OCI-LY3 (cell line): ENCODE data around the gene MRC1.

ENCODE experiments used
- EZH2phosphoT487 ChIP-seq: fragments of 200-600 bp; shearing (Covaris generic); IDR thresholded peaks from 2 replicates; pipeline ENCODE4 v1.6.1; 2018; ENCODE audit warnings: antibody characterized with exemption, mixed run types, low read depth
- TF ChIP-seq, protein P1 (sequence below): fragments of 200-600, 300-600 bp; sonication (generic); IDR thresholded peaks from 2 replicates; pipeline ENCODE4 v1.5.1; 2014; ENCODE audit warnings: antibody characterized with exemption, low read length, low read depth

DNA sequence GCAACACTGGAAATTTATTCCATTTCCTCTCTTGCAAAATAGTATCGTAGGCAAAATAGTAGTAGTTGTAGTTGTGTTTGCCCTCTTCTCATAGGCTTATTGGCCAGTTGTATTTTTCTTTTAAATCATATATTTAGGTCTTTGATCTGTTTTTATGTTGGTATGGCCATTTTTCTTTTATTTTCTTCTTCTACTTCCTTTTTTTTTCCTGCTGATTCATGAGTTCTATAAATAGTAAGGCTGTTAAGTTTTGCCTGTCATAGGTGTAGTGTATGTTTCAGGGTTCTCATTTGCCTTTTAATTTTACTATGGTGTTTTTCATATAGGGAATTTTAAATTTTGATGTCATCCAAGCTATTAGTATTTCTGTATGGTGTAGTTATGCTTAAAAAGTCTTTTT, 25.4 kb upstream of the MRC1 start:
- no peak for TF ChIP-seq EZH2phosphoT487
- TF ChIP-seq, protein P1, sequence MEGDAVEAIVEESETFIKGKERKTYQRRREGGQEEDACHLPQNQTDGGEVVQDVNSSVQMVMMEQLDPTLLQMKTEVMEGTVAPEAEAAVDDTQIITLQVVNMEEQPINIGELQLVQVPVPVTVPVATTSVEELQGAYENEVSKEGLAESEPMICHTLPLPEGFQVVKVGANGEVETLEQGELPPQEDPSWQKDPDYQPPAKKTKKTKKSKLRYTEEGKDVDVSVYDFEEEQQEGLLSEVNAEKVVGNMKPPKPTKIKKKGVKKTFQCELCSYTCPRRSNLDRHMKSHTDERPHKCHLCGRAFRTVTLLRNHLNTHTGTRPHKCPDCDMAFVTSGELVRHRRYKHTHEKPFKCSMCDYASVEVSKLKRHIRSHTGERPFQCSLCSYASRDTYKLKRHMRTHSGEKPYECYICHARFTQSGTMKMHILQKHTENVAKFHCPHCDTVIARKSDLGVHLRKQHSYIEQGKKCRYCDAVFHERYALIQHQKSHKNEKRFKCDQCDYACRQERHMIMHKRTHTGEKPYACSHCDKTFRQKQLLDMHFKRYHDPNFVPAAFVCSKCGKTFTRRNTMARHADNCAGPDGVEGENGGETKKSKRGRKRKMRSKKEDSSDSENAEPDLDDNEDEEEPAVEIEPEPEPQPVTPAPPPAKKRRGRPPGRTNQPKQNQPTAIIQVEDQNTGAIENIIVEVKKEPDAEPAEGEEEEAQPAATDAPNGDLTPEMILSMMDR, result no peak
